RPMI7951 (cell line): ENCODE measurements around the gene LRRC18. TPM values are rescaled to one million over a fixed set of nuclear protein-coding genes. Genes with fewer than 3 reads are reported as not detected.

Source experiments
- DNase-seq: peaks from one replicate; pipeline ENCODE4 v3.0.0-alpha.2; 2012; ENCODE audit warnings: low read depth
- total RNA-seq: library from RNA; depleted of rRNA; stranded (reverse); fragments of >200 nt; shearing (Covaris generic); gene quantifications from 2 replicates; pipeline ENCODE4 v1.2.3, GENCODE V29; 2014

LRRC18 gene
- total RNA-seq, 1 experiment from 2014 or later, result not detected

DNA sequence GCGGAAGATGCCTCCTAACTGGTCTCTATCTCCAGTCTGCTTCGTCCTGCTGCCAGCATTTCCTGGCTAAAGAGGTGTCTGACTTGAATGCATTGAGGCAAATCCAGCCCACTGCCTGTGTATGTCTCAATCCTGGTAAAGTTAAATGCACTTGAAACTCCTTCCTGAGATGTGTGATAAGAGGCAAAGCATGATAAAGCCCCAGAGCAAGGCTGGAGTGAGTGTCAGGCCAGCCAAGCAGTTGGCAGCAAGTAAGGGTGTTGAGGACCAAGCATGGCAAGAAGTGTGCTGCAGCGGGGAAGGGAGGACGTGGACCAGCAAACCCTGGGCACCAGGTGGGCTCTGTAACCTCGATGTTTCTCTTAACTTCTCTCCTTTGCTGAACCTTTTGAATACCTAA lies 29.1 kb downstream of the LRRC18 start:
- DNase-seq, result no peak

DNA sequence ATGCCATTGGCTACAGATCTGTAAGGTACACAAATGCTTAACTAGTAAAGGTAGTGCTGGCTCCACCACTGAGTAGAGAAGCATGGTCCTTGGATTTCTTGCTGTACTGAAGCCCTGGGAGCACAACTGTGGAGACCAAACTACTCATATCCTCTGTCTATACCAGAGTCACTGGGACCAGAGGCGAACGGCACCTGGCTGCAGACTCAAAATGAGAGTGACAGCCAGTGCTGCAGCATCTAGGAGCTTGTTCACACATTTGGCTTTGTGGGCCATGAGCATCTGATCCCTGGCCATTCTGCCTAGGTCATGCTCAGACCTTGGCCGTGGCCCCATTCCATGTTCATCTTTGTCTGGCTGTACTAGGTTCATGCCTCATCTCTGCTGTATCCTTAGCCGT lies 31.9 kb downstream of the LRRC18 start:
- no peak for DNase-seq

DNA sequence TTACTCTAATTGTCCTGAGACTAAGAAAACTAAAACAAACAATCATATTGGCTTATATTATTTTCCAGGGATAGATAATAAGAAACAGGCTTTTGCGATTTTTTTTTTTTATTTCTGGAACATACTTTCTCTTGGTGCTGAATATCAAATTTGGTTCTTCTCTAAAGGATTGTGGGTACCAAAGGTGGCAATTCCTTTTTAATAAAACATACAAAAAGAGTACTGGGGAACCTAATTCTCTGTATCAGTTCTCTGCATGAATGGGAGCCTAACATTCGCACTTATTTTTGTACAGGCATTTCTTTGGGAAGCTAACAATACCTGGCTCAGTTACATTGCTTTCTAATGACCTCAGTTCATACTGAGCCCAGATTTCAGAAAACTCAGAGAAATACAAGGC lies 32.8 kb downstream of the LRRC18 start:
- no peak for DNase-seq

DNA sequence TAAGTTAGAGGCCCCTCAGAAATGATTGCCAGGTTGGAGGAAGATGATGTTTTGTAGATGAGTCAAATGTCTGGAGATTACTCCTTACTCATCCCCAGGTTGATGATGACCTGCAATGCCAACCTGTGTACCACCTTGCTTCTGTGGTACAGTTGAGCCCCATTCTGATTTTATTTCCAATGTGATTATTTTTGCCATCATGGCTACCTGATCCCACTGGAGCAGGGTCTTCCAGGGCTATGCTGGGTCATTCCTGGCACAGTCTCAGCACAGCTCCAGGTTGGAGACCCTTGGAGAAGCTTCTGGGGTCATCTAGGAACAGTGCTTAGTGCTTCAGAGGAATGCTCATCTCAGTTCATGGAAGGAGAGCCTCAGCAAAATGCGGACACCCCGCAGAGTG lies 34.3 kb downstream of the LRRC18 start:
- DNase-seq, result no peak

DNA sequence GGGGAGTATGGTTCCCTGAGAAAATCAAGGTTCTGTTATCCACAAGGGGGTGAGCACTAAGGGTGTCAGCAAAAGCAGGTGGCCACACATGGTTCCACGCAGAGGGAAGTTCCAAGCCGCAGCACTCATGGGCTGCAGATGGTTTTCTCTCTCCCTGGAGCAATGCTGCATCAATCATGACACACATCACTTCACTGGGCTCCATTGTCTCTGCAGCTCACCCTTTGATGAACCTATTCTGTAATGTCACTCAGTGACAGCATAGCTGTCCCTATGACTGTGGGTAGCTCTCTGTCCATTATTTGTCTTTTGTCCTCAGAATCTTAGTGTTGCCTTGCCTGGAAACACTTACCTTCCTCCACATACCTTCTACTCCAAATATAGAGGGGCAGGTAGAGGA lies 34.8 kb downstream of the LRRC18 start:
- DNase-seq, result no peak

DNA sequence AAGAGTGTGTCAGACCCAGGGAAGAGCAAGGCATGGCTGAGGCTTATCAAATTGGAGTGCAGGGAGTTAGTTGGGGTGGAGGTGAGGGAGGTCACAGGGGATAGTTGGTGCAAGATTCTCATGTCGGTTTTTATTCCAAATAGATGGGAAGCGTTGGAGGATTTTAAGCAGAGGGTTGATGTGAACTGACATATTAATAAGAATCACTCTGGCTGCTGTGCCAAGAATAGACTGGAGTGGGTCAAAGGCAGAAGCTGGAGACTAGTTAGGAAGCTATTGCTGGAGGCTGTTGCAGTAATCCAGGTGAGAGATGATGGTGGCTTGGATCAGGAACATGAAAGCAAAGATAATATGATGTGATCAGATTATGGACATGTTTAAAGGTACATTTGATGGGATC lies 36.5 kb downstream of the LRRC18 start:
- DNase-seq, result no peak

DNA sequence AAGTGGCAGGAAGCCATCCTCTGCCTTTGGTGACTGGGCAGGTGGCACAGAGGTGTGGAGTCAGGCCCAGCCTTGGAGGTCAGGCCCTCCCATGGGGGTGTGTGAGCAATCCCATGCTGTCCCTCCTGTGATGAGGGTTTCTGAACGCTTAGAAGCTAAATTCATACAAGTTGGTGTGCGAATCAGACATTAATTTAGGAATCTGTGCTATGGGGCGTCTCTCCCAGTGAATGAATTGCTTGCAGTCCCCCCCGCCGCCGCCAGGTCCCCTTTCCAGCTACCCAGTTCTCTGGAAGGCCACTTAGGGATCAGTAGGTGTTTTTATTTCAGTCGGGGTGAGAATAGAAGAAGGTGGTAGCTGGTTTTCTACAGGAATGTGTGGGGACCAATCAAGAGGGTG lies 37.5 kb downstream of the LRRC18 start:
- no peak for DNase-seq

DNA sequence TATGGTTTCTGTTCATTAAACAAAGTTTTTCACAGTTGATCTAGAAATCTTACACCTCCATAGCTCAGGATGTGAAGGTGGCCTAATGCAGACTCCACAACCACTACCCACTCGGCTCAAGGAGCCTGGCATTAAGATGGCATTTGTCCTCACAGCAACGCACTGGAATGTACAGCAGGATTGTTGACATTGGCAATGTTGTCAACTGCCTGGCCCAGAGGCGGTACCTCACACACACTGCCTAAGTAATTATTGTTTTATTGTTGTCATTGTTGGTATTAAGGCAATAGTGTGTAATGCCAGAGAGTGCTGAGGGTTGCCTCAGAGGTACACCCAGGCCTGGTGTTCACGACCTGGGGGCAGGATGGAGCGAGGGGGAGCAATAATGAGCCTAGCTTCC lies 38.3 kb downstream of the LRRC18 start:
- DNase-seq, result no peak

DNA sequence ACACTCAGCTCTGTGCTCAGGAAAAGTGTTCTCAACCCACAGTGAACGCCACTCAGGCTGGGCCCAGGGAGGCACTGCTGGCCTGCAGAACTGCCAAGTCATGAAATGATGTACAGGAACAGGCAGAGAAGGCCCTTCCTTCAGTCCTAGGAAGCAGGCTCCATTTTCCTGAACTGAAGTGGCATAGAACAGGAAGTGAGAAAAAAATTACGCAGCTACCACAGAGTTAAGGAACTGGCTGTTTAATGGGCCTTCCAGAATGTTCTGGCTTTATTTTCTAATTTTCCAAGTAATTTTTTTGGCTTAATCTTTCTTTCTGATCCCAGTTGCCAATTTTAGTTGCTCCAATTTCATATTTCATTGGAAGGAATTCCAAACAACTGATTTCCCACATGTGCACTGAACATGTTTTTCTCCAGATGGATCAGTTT lies 39.3 kb downstream of the LRRC18 start:
- DNase-seq, result no peak

DNA sequence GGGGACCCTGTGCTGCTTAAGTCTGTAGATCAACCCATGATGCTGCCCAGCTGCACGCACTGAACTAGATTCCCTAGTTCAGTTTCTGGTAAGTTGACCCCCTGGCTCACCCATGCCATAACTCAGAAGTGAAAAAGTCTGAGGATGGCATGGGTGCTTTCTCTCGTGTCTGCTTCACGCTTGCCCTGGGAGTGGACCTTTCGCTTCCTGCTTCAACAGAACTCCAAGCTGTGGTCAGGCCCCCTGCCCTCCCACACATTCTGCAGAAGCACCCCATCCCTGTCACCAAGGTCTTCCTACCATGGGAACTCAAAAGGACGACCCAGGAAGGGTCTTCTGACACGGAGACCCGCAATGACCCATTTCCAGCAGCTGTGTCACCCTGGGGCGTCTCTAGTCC lies 39.9 kb downstream of the LRRC18 start:
- DNase-seq, result no peak

DNA sequence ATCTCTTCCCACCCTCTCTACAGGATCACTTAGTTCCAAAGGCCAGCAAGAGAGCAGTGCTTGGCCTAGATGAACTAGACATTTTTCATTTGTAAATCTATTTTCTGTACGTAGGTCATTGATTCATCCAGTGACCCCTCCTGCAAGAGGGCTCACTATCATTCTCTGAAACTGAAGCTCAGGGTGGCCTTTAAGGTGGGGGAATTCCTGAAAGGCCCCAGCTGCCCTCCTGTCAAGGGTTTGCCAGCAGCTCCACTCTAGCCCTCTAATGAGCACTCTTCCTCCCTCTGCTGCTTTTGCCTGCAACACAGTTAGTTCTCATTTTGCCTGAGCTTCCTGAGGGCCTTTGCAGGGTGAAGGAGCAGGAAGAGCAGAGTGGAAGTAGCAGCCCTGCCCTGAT lies 41.2 kb downstream of the LRRC18 start:
- DNase-seq, result no peak

DNA sequence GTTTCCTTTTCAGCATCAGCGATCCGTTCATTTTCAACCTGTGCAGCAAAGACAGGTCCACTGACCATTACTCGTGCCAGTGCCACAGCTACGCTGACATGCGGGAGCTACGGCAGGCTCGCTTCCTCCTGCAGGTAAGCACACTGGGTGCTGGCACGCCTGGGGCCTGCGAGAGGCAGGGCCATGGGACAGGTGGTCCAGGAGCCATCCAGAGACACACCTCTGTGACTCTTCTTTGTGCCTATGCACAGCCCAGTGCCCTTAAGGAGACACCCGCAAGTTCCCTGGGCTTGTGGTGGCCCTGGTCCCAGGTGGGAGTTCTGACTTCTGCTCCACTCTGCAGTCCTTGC lies 42.2 kb downstream of the LRRC18 start:
- no peak for DNase-seq

DNA sequence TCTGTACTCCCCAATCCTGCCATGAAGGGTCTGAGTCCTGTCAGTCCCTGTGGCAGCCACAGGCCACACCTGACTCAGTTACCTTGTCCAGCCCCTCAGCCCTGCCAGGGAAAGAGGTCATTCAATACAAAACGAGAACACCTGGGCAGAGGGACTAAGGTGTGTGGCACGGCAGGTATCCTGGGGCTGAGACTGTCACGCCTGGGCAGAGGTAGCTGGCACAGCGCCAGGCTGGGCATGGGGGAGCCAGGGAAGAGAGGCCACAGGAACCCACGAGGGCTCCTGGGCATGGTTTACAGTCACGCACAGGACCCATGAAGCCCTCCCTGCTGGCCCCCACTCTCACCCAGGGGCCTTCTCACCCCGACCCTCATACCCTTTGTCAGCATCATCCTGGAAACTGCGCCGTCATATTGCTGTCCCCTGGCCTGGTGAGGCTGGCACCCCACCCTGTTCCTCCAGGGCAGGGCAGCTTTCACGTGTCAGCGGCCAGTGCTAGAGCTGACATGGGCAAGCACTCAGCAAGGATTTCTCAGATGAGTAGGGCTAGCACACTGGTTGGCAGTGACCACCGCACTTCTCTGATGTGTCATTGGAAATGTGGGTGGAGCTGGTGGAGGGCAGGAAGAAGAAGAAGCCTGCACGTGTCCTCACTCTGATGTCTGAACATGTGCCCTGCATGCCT lies 42.7 kb downstream of the LRRC18 start:
- no peak for DNase-seq

DNA sequence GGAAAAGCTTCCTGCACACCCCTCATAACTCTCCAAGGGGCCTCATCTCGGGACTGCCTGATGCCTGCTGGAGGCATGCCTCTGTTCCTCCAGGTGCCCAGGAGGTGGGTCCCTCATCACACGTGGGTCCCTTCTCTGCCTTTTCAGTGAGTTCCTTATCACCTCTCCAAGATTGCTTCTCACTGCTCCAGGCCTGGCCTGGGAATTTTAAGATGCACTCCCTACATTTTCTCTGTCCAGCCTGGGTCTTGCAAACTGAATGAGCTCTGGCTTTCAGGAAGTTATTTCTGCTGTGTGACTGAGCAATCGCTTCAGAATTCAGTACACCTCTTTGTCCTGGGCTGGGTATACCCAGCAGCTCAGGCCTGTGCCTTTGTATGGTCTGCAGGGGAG lies 43.8 kb downstream of the LRRC18 start:
- no peak for DNase-seq

DNA sequence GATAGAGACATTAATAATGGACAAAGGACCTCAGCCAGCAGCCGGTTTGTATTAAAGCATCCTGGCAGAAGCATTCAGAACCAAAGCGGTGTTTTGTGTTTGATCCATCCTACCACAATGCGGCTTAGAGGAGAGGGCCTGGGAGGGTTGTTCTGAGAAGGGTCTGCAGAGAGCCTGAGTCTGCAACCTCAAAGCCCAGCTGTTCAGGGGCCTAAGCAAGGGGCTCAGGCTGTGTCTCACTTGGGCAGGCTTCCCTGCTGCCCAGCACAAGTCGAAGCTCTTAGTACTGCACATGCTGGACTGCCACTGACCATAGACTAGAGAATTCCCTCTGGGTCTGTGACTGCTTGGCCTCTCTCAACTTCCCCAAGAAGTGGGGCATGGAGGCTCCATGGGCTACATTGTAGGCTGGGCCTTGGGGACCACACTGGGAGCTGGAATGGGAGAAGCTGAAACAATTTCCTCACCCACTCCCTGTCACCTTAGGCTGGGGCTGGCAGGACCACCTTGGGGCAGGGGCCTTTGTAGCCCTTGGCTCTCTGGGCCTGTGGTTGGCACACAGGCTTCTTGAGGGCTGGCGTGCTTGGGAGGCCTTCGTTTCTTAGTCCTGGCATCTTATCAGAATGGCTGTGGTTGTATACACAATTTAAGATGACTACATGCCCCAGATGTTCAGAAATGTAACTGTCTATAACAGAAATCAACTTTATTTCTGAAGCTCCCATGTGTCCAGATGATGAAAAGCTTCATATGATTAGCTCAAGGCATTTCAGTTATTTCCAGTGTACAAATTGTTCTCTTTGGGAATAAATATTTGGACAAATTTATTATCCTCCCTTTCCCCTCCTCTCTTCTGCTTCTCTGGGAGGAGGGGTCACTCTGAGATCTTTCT lies 44.5 kb downstream of the LRRC18 start:
- DNase-seq, result no peak

DNA sequence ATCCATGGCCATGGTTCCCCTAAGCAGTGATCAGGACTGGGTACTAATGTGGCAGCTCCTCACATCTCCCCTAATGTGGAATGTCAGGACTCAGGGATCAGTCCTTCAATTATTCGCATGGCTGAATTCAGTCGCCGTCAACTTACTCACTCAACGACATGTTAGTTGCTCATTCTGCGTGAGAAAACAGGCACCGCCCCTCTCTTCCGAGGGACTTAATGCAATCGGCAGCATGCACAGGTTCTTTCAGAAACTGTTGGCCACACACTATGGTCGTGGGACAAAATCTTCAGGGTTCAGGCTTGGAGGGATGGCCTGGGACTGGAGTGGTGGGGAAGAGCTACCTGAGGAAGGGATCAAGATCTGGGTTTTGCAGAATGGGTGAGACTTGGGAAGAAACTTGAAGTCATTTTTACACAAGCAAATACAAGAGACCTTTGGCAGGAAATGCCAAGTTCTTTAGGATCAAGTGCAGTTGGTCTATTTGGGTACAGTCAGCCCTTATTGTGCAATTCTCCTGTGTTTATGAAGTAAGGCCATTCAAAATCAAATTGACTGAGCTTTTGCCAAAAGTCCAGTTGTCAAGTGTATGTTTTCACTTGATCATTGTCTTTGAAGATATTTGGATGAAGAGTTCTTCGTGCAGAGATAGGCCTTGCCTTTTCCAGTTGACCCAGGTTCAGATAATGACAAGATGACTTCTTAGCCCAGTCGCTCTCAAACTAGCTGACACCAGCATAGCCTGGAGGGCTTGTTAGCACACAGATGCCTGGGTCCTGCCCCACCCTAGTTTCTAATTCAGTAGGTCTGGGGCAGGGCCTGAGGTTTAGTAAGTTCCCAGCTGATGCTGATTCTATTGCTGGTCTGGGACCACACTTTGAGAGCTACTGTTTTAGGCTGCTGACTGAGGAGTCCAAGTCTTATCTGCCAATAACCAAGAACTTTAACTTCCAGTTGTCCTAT lies 48.5 kb downstream of the LRRC18 start:
- no peak for DNase-seq

DNA sequence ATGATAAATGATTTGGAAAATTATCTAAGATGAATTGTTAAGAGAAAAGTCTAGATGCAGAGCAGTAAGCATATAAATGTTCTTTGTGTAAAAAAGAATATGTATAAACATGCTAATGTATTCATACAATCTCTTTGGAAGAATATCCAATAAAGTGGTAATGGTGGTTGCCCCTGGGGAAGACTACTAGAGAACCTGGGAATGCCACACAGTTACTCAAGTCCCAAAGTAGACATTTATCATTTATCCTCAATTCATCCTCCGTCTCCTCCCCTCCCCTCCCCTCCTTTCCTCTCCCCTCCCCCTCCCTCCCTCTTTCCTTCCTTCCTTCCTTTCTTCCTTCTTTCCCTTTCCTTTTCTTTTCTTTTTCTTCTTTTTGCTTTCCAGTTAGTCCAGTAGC lies 51.7 kb downstream of the LRRC18 start:
- DNase-seq, result no peak

DNA sequence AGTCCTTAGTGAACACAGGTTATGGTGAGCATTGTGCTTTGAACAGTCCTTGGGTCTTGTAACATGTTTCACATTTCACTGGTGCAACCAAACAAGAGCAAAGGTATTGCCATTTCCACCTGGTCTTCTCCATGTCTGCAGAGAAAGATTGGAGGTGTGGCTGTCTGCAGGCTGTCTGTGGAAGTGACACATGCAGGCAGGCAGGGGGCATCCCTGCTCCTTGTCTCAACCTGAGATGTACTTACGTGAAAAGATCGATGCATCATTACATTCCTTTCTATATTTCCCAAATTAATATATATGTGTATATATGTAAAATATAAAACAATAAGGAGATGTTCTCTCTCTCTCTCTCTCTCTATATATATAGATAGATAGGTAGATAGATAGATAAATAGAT lies 54.3 kb downstream of the LRRC18 start:
- no peak for DNase-seq

DNA sequence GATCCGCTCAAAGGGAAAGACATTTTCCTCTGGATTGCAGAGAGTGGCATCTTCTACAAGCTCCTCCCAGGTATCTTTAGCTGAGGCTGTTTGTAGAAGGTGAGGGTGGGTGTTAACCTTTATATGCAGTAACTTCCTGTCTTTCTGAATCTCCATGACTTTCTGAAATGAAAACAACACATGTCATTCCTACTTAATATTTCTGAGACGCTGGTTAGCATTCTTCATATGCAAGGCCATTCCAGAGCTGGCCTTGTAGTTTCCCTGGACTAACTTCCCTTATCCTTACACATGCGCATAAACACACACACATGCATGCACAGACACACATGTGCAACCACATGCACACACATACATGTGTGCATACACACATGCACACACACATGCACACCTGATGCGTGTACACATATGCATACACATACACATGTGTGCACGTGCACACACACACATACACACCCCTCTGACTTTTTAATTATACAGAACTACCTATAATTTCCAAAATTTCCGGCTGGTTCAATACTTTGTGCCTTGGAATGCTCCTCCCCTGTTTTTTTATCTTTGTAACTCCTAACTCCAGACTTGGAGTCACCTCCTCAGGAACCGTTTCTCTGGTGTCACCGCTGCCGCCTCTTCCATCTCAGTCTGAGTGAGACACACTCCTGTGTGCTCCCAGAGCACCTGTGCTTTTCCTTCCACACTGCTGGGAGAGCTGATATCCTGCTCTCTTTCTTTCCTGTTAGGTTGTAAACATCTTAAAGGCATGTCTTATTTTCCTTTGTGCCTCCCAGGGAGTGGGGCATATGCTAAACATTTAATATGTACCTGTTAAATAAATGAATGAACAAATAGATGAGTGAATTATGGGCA lies 55.2 kb downstream of the LRRC18 start:
- no peak for DNase-seq

DNA sequence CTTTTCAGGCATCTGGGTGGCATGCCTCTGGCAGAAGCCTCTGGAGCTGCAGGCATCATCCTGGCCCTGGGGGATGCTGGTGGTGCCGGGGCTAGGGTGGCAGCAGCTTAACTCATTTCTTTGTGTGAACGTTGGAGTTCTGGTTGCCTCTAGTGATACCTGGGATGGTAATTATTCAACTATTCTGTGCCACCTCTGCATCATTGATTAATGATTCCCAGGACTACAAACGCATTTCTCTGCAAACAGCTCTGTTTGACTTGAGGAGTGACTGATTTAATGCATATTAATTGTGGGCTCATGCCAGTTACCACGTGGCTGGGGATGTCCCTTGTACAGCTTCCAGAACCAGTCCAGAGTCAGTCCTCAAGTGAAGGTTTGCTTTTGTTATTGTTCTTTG lies 55.9 kb downstream of the LRRC18 start:
- DNase-seq, result no peak

DNA sequence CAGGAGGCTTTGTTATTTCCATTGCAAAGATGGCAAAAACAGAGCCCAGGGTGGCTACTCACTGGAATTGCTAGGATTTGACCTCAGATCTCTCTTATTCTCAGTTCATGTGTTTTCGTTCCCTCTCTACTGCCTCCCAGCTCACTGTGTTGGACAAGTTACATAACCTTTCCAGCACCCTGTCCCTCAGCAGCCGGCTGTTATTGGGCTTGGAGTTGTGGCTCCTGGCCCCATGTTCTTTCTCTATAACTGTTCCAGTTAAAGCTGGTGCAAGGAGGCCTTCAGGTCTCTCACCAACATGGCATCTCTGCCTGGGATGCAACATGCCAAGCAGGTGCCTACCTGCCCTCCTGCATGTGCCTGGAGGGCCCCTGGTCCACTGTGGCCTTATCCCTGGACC lies 56.8 kb downstream of the LRRC18 start:
- DNase-seq, result no peak
